Nephron progenitor cell (in vitro differentiated cells): ENCODE results near the gene HES3.

Experiments
- DNase-seq: peaks from one replicate; pipeline ENCODE4 v3.0.0; 2021
- H3K27ac Mint-ChIP-seq: 2 replicates; pipeline ENCODE4 v1.8.0; 2021; ENCODE audit warnings: mild to moderate bottlenecking, moderate library complexity, mixed read lengths
- H3K27me3 Mint-ChIP-seq: 2 replicates; pipeline ENCODE4 v1.8.0; 2021; ENCODE audit warnings: mild to moderate bottlenecking, low read depth, mixed read lengths; ENCODE audit not compliant: poor library complexity
- H3K36me3 Mint-ChIP-seq: 2 replicates; pipeline ENCODE4 v1.8.0; 2021; ENCODE audit warnings: low read depth, mixed read lengths
- H3K4me1 Mint-ChIP-seq: 2 replicates; pipeline ENCODE4 v1.8.0; 2021; ENCODE audit warnings: mixed read lengths
- H3K4me3 Mint-ChIP-seq: 2 replicates; pipeline ENCODE4 v1.8.0; 2021; ENCODE audit warnings: mild to moderate bottlenecking, moderate library complexity, mixed read lengths
- H3K9me3 Mint-ChIP-seq: 2 replicates; pipeline ENCODE4 v1.8.0; 2021; ENCODE audit warnings: mild to moderate bottlenecking, moderate library complexity, mixed read lengths
- CTCF ChIP-seq: fragments of 200-600 bp; sonication (generic); IDR thresholded peaks from 2 replicates; pipeline ENCODE4 v1.5.0; 2021; ENCODE audit warnings: antibody characterized with exemption

HES3 gene

GRCh38 chr1:6224718-6225117 lies 19.3 kb upstream of the HES3 start:
- peaks cover 59% of the 10 kb centered on the region for H3K36me3 Mint-ChIP-seq
- no peak overlapping the region for H3K27ac Mint-ChIP-seq
- no peak for DNase-seq
- H3K9me3 Mint-ChIP-seq = no peaks in the 10 kb centered on the region
- no peaks in the 10 kb centered on the region for H3K27me3 Mint-ChIP-seq
- peaks cover 11% of the 10 kb centered on the region for H3K4me1 Mint-ChIP-seq
- no peak overlapping the region for H3K4me3 Mint-ChIP-seq
- TF ChIP-seq CTCF = no peak

GRCh38 chr1:6225651-6226050 lies 18.3 kb upstream of the HES3 start:
- peaks cover 11% of the 10 kb centered on the region for H3K4me1 Mint-ChIP-seq
- H3K27ac Mint-ChIP-seq = peak overlapping the region; percentile 95

GRCh38 chr1:6233376-6233775 lies 10.6 kb upstream of the HES3 start:
- no peaks in the 10 kb centered on the region for H3K9me3 Mint-ChIP-seq
- H3K4me1 Mint-ChIP-seq = peaks cover 27% of the 10 kb centered on the region
- peaks cover 10% of the 10 kb centered on the region for H3K27me3 Mint-ChIP-seq
- no peak for DNase-seq
- no peak overlapping the region for H3K27ac Mint-ChIP-seq
- no peak for TF ChIP-seq CTCF
- peak overlapping the region; percentile 41 for H3K4me3 Mint-ChIP-seq
- H3K36me3 Mint-ChIP-seq = peaks cover 27% of the 10 kb centered on the region

More at GRCh38 chr1:6225651-6226050, 18.3 kb upstream of the HES3 start:
- TF ChIP-seq CTCF = no peak
- H3K9me3 Mint-ChIP-seq = no peaks in the 10 kb centered on the region
- no peak overlapping the region for H3K4me3 Mint-ChIP-seq
- no peaks in the 10 kb centered on the region for H3K27me3 Mint-ChIP-seq
- H3K36me3 Mint-ChIP-seq = peaks cover 56% of the 10 kb centered on the region
- no peak for DNase-seq

GRCh38 chr1:6234502-6235295 lies 9.3 kb upstream of the HES3 start:
- Mint-ChIP-seq H3K36me3 (peaks cover 25% of the 10 kb centered on the region), H3K27me3 (peaks cover 24% of the 10 kb centered on the region), H3K27ac (peak overlapping the region; percentile 78), H3K4me3 (peak overlapping the region; percentile 89), H3K4me1 (peaks cover 35% of the 10 kb centered on the region), H3K9me3 (no peaks in the 10 kb centered on the region)
- TF ChIP-seq CTCF = no peak
- DNase-seq = no peak

- peaks cover 29% of the 10 kb centered on the region for H3K27me3 Mint-ChIP-seq
- H3K4me1 Mint-ChIP-seq = peaks cover 35% of the 10 kb centered on the region
- H3K4me3 Mint-ChIP-seq = peak overlapping the region; percentile 89
- H3K36me3 Mint-ChIP-seq = peaks cover 22% of the 10 kb centered on the region
- peak overlapping the region; percentile 39 for H3K27ac Mint-ChIP-seq
- TF ChIP-seq CTCF = no peak
- no peaks in the 10 kb centered on the region for H3K9me3 Mint-ChIP-seq
- DNase-seq = no peak
These were observed 8.7 kb upstream of the HES3 start for GRCh38 chr1:6235296-6235677.

GRCh38 chr1:6237093-6237492 lies 6.9 kb upstream of the HES3 start:
- H3K4me3 Mint-ChIP-seq = no peak overlapping the region
- H3K27ac Mint-ChIP-seq = no peak overlapping the region
- H3K4me1 Mint-ChIP-seq = peaks cover 39% of the 10 kb centered on the region
- TF ChIP-seq CTCF = no peak
- H3K27me3 Mint-ChIP-seq = peaks cover 48% of the 10 kb centered on the region
- H3K9me3 Mint-ChIP-seq = no peaks in the 10 kb centered on the region
- DNase-seq = no peak
- peaks cover 10% of the 10 kb centered on the region for H3K36me3 Mint-ChIP-seq
